HCT116 (cell line): Measurements from ENCODE around the gene NFIA. TPM values are rescaled to one million over a fixed set of nuclear protein-coding genes. Genes with fewer than 3 reads are reported as not detected.

Experiments
- ATAC-seq: fragments of 200-7000 bp; cut with Tn5 transposase; 2 replicates; pipeline ENCODE4 v1.9.1; 2020; ENCODE audit warnings: mild to moderate bottlenecking, moderate library complexity
- BruUV-seq: library from RNA; stranded (reverse); fragments of 400-500 nt; replicated peaks from 2 replicates; lab custom pipeline; 2021; lab: Mats Ljungman, UMichigan
- CTCF ChIA-PET: fragments of 300-600 bp; sonication (Branson Sonifier 250); formaldehyde crosslinking; loops from one replicate; lab custom pipeline; 2021; ENCODE audit warnings: antibody characterized with exemption; lab: Charles Lee
- POLR2A ChIA-PET: fragments of 300-600, 350-600 bp; sonication (Branson Sonifier 250); formaldehyde crosslinking; loops from one replicate; lab custom pipeline; 2021; ENCODE audit warnings: antibody characterized with exemption; lab: Charles Lee
- RAD21 ChIA-PET, 2 experiments: fragments of 300-600 bp; sonication (Branson Sonifier 250); formaldehyde crosslinking; loops; one replicate each; lab custom pipeline; 2023; ENCODE audit warnings: low total read pairs in 2 of 2; ENCODE audit not compliant: uncharacterized antibody in 2 of 2, unreplicated experiment in 2 of 2, low non-redundant PET in 1 of 2; lab: Charles Lee
- DNase-seq: peaks from one replicate; pipeline ENCODE4 v3.0.0-alpha.2; 2010; ENCODE audit warnings: low read depth, low spot score
- H2AFZ ChIP-seq: fragments of 200-600 bp; shearing (Covaris generic), sonication (generic); 2 replicates; pipeline ENCODE4 v1.6.1; 2017; ENCODE audit warnings: low read depth, mixed run types, mixed read lengths, antibody characterized with exemption, low read length; ENCODE audit not compliant: poor library complexity, severe bottlenecking
- H3K27ac ChIP-seq: 2 replicates; pipeline ENCODE4 v1.5.1; 2012; ENCODE audit warnings: low read depth, low read length
- H3K27me3 ChIP-seq: fragments of 200-600 bp; sonication (generic); 2 replicates; pipeline ENCODE4 v1.6.1; 2016; ENCODE audit warnings: mixed run types, low read length, mixed read lengths; ENCODE audit not compliant: insufficient read depth
- H3K36me3 ChIP-seq, 2 experiments: fragments of 200-500 bp in 1 of 2; fragments of 200-600 bp in 1 of 2; sonication (Bioruptor generic) in 1 of 2; sonication (generic) in 1 of 2; 2 replicates each; pipeline versions ENCODE4 v1.5.1 to v1.6.1; 2014 to 2016; ENCODE audit warnings: low read length in 2 of 2, inconsistent platforms in 1 of 2, mixed read lengths in 1 of 2, mixed run types in 1 of 2; ENCODE audit not compliant: insufficient read depth in 2 of 2, control insufficient read depth in 1 of 2
- H3K4me1 ChIP-seq, 2 experiments: fragments of 200-600 bp in 1 of 2; sonication (generic) in 1 of 2; 2 replicates each; pipeline versions ENCODE4 v1.5.1 to v1.6.1; 2012 to 2017; ENCODE audit warnings: low read length in 2 of 2, inconsistent platforms in 1 of 2, mild to moderate bottlenecking in 1 of 2, mixed read lengths in 1 of 2, mixed run types in 1 of 2, moderate library complexity in 1 of 2; ENCODE audit not compliant: insufficient read depth in 2 of 2, control insufficient read depth in 1 of 2
- H3K4me2 ChIP-seq: fragments of 200-600 bp; sonication (generic); 2 replicates; pipeline ENCODE4 v1.6.1; 2017; ENCODE audit warnings: mixed run types, low read length, mixed read lengths
- H3K4me3 ChIP-seq, 2 experiments: fragments of 200-600 bp in 1 of 2; sonication (generic) in 1 of 2; replicated peaks in 1 of 2; 2 replicates each; pipeline ENCODE4 v1.5.1; 2011 to 2016; ENCODE audit warnings: low read length in 2 of 2, control low read depth in 1 of 2, low read depth in 1 of 2, mild to moderate bottlenecking in 1 of 2, mixed read lengths in 1 of 2, mixed run types in 1 of 2
- H3K79me2 ChIP-seq: fragments of 200-600 bp; sonication (generic); 2 replicates; pipeline ENCODE4 v1.6.1; 2017; ENCODE audit warnings: mild to moderate bottlenecking, mixed run types, low read length, moderate library complexity, mixed read lengths; ENCODE audit not compliant: insufficient read depth
- H3K9ac ChIP-seq: fragments of 200-600 bp; sonication (generic); 2 replicates; pipeline ENCODE4 v1.6.1; 2016; ENCODE audit warnings: low read length, mixed read lengths
- H3K9me2 ChIP-seq: fragments of 200-600 bp; sonication (generic), shearing (Covaris generic); 2 replicates; pipeline ENCODE4 v1.6.1; 2017; ENCODE audit warnings: mixed run types, mild to moderate bottlenecking, moderate library complexity; ENCODE audit not compliant: insufficient read depth
- H3K9me3 ChIP-seq, 2 experiments: fragments of 200-500 bp in 1 of 2; fragments of 200-600 bp in 1 of 2; sonication (Bioruptor generic) in 1 of 2; sonication (generic) in 1 of 2; 2 replicates each; pipeline ENCODE4 v1.6.1; 2014 to 2017; ENCODE audit warnings: low read length in 2 of 2, mixed read lengths in 2 of 2, inconsistent platforms in 1 of 2, low read depth in 1 of 2, mild to moderate bottlenecking in 1 of 2, mixed run types in 1 of 2, moderate library complexity in 1 of 2; ENCODE audit not compliant: control insufficient read depth in 1 of 2, insufficient read depth in 1 of 2
- H4K20me1 ChIP-seq: fragments of 200-600 bp; sonication (generic), shearing (Covaris generic); 2 replicates; pipeline ENCODE4 v1.6.1; 2017; ENCODE audit warnings: mixed run types, mild to moderate bottlenecking, moderate library complexity; ENCODE audit not compliant: insufficient read depth
- CEBPB ChIP-seq: IDR thresholded peaks from 2 replicates; pipeline ENCODE4 v1.6.1; 2012; ENCODE audit warnings: low read depth
- ELF1 ChIP-seq: IDR thresholded peaks from 2 replicates; pipeline ENCODE4 v1.6.1; 2012; ENCODE audit warnings: low read depth, borderline replicate concordance
- EZH2 ChIP-seq: fragments of 200-600 bp; sonication (generic); IDR thresholded peaks from 2 replicates; pipeline ENCODE4 v1.6.1; 2017; ENCODE audit warnings: antibody characterized with exemption, mixed run types
- EZH2phosphoT487 ChIP-seq: fragments of 200-600 bp; IDR thresholded peaks from 2 replicates; pipeline ENCODE4 v1.6.1; 2018; ENCODE audit warnings: antibody characterized with exemption, borderline replicate concordance
- SRF ChIP-seq: IDR thresholded peaks from 2 replicates; pipeline ENCODE4 v1.6.1; 2012; ENCODE audit warnings: low read depth
- TCF7L2 ChIP-seq: IDR thresholded peaks from 2 replicates; pipeline ENCODE4 v1.7.0; 2011; ENCODE audit warnings: borderline replicate concordance, inconsistent platforms; ENCODE audit not compliant: insufficient read depth, insufficient read length; ENCODE audit errors: extremely low read depth
- ZFX ChIP-seq: fragments of 450-650 bp; IDR thresholded peaks from 2 replicates; pipeline ENCODE4 v1.6.1; 2017
- intact Hi-C: fragments of 100-400 bp; cut with micrococcal nuclease; formaldehyde crosslinking; loops from 2 replicates; pipeline ENCODE4 v1.10.0; 2022
- total RNA-seq: library from RNA; stranded (reverse); gene quantifications from one replicate; pipeline ENCODE4 v1.2.1, GENCODE V29; 2021; ENCODE audit not compliant: unreplicated experiment
- TF ChIP-seq, protein P1 (sequence below): IDR thresholded peaks from 2 replicates; pipeline ENCODE4 v1.6.1; 2012
- TF ChIP-seq, protein P2 (sequence below): IDR thresholded peaks from 2 replicates; pipeline ENCODE4 v1.6.1; 2011; ENCODE audit warnings: mild to moderate bottlenecking, low read length, moderate library complexity; ENCODE audit not compliant: insufficient replicate concordance; ENCODE audit errors: extremely low read depth

Gene NFIA
- total RNA-seq, 1 experiment from 2014 or later: 17.2 TPM

DNA sequence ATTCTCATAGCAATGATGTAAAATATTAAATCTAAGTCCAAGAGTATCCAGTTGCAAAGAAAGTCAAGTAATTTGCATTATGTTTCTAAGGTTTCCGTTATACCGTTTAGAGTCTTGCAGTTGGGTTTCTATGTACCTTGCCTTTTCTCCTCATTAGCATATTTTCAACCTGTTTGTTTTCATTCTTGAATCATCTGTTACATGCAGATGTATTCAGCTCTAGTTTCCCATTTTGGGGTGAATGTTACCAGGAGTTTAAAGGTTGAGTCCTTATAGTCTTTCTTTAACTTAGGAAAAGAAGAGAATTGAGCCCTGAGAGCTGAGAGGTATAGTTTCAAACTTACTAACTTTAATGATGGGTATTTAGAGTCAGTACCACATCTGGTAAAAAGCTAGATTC, 139.9 kb downstream of the NFIA start:
- intact Hi-C loops: no loop called here
- ATAC-seq: no peak
- Histone ChIP-seq H3K27me3 (no peaks in the 10 kb centered on the region), H2AFZ (no peak overlapping the region), H3K4me1 (no peaks in the 10 kb centered on the region), H3K9ac (no peak overlapping the region), H3K27ac (no peak overlapping the region), H4K20me1 (no peaks in the 10 kb centered on the region), H3K36me3 (no peaks in the 10 kb centered on the region), H3K4me2 (no peak overlapping the region), H3K79me2 (no peaks in the 10 kb centered on the region), H3K9me2 (no peaks in the 10 kb centered on the region; the same call in 1 of the 2 replicates), H3K9me3 (no peaks in the 10 kb centered on the region), H3K4me3 (no peak overlapping the region)
- ChIA-PET CTCF (no interaction called here), POLR2A (interaction anchor here (1.4 kb wide), 1 partner anchor 9 kb away, joined by 3 read pairs; no protein-coding TSS in a partner anchor), RAD21 (no interaction called here)
- BruUV-seq: no TSS peak
- DNase-seq: no peak
- no peak for TF ChIP-seq EZH2phosphoT487
- TF ChIP-seq, protein P1, sequence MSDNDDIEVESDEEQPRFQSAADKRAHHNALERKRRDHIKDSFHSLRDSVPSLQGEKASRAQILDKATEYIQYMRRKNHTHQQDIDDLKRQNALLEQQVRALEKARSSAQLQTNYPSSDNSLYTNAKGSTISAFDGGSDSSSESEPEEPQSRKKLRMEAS: no peak
- TF ChIP-seq CEBPB: no peak
- TF ChIP-seq ELF1: no peak
- TF ChIP-seq TCF7L2: no peak
- TF ChIP-seq SRF: no peak
- no peak for TF ChIP-seq ZFX
- TF ChIP-seq, protein P2, sequence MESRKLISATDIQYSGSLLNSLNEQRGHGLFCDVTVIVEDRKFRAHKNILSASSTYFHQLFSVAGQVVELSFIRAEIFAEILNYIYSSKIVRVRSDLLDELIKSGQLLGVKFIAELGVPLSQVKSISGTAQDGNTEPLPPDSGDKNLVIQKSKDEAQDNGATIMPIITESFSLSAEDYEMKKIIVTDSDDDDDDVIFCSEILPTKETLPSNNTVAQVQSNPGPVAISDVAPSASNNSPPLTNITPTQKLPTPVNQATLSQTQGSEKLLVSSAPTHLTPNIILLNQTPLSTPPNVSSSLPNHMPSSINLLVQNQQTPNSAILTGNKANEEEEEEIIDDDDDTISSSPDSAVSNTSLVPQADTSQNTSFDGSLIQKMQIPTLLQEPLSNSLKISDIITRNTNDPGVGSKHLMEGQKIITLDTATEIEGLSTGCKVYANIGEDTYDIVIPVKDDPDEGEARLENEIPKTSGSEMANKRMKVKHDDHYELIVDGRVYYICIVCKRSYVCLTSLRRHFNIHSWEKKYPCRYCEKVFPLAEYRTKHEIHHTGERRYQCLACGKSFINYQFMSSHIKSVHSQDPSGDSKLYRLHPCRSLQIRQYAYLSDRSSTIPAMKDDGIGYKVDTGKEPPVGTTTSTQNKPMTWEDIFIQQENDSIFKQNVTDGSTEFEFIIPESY: no peak
- TF ChIP-seq EZH2: no peak
